RKO (cell line): ENCODE data around the gene SOX9.

Experiments used
- DNase-seq: peaks from one replicate; pipeline ENCODE4 v3.0.0-alpha.2; 2016; ENCODE audit warnings: low spot score

The SOX9 gene

GRCh38 chr17:72120642-72121163 is at the start of gene SOX9:
Gene SOX9, plus strand, starts transcription at chr17:72121020. Its CDS starts 372 bp downstream, at chr17:72121392.
- peak; percentile 45 for DNase-seq

DNA sequence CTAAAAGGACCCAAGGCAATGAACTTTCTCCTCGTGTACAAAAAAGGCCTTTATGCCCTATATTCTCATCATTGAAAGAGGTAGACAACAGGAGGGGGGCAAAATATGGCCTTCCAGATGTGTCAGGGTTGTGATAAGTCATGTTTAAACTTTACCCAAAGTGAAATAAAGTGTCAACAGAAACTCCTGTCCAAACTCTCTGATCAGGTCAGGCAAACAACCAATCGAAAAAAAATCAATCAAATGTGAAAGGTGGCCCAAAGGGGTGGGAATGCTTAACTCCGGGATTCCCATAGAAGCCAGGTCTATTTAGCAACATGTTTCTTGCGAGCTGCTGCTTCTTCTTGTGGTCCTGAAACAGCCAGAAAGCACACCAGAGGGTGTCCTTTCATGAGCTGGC is 49.5 kb upstream of the SOX9 start:
- no peak for DNase-seq

DNA sequence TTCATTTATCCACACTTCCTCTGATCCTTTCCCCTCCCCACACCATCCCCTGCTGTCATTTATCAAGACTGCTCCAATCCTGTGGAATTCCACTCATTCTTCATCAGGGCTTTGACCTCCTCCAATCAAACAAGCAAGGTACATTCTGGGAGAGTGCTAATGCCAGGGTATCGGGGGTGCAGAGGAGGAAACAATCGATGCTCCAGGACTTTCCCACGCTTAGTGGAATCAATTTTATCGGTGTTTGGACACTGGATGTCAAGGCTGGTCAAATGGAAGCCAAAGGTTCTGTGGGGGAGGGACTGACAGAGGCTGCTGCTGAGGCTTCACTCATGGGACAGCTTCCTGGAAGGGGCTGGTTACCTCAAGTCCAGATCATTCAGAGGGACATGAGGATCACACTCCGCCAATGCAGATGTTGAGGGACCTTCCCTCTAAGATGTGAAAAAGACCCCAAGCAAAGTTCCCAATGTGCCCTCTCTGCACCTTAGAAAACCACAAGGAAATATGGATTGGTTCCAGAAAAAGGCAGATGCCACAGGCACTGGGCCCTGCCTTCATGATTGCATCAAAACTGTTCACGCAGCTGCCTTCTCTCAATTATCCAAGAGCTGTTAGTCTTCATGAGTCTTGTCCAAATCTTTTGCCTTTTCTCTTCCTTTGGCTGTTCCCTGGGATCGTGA is 44.7 kb upstream of the SOX9 start:
- DNase-seq, result no peak

- no peak for DNase-seq
Observed at GRCh38 chr17:72076678-72077030, 44.2 kb upstream of the SOX9 start.

DNA sequence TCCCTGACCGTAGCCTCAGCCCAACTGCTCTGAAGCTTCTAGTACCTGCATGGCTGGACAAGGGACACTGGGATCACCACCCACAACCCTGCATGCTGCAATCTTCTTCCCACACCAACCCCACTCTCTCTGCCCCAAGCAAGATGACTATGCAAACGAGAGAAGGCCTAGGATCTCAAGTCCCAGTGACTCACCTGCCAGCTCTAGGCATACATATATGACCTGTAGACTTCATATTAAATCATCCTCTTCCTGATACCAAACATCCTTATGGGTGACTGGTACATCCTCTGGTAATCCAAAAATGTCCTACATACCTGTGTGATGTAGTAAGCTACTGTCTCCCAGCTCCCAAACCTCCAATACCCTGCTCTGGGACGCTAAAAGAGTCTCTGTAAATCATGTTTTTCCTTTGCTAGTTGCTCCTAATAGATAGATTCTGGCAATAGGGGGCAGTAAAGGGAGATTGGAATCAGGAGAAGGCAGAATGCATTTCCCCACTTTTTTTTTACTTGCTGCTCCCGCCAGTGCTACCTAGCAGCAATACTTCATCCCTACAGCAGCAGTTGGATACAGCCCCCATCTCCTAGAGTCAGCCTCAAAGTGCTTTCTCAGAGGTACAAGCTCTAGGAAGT is 43.4 kb upstream of the SOX9 start:
- no peak for DNase-seq

DNA sequence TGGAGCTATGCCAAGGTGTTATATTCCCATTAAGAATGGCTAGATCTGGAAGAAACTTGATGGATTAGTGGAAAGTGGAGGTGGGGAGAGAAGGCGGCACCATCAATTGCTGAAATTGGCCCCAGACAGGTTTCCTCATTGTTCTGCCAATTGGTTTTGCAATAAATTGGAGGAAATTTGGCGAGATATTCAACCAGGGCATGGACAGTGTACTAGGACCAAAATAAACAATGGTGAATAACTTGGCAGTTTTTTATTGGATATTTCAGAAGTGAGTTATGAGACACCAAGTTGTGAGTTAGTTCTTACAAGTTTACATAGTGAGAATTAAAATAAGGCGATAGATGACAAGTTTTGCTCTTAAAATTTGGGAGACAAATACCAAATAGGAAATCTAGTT is 41.1 kb upstream of the SOX9 start:
- DNase-seq, result no peak

DNA sequence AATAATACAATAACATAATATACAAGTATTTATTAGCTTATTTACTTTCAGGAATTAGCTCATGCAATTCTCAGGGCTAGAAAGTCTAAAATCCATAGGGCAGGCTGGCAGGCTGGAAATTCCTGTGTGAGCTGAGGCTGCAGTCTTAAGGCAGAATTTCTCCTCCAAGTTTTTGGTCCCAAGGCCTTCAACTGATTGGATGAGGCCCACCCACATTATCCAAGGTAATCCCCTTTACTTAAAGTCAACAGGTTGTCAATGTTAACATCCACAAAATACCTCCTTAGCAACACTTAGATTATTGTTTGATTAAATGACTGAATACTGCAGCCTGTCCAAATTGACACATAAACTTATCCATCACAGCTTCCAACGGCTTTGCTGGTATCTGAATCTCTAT is 32.9 kb upstream of the SOX9 start:
- no peak for DNase-seq

- no peak for DNase-seq
Observed at GRCh38 chr17:72089453-72089987, 31.3 kb upstream of the SOX9 start.

GRCh38 chr17:72090108-72090507 is 30.7 kb upstream of the SOX9 start:
- no peak for DNase-seq

GRCh38 chr17:72092710-72093322 is 28.0 kb upstream of the SOX9 start:
- no peak for DNase-seq

- no peak for DNase-seq
Observed at GRCh38 chr17:72093707-72094106, 27.1 kb upstream of the SOX9 start.

DNA sequence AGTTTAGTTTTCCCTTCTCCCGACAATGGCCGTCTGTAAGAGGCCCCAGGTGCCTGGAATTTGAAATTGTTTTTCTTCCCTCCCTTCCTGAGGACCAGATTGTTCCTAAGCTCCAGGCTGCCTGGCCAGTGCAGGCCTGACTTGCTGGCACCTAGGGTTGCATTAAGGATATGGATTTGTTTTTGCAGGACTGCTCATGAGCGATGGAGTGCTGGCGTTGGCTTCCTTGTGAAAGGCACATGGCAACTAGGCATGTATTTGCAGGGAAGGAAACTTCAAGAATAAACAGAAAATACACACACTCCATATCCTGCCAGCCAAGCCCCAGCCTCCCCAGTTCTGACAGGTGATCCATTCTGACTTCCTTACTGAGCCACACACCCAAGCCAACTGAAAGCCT is 25.5 kb upstream of the SOX9 start:
- no peak for DNase-seq

DNA sequence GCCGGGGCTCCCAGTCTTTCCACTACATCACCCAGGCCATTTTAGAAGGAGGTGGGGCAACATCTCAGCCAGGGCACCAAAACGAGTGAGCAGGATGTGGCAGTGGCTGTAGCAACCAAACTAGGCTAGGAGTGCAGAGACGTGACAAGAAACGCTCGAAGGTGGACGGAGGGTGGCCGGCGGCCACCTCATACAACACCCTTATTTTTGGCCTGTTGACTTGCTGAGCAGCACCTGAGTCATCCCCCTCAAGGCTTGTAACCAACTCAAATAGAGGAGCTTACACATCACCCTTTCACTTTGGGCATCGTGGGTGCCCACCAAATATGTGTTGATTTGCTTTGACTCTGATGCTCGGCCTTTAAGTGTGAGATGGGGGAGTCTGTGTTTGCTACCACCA is 23.7 kb upstream of the SOX9 start:
- peak; percentile 7 for DNase-seq

DNA sequence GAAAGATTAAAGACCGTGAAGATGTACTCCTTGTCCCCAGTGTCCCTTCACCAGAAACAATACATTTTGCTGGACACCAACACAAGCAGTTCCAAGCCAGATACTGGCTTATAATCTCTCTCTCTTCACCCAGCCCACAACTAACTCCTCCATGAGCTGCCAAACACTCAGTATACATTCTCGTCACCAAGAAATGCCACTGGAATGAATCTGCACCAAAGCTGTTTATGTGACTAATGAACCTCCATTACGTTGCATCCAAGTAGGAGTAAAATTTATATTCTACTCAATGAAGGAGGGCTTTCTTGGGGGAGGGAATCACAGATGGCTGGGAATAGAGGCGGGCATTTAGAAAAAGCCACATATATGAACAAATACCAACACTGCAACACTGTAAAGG is 20.9 kb upstream of the SOX9 start:
- DNase-seq, result no peak

- no peak for DNase-seq
Observed at GRCh38 chr17:72100470-72100869, 20.4 kb upstream of the SOX9 start.

- no peak for DNase-seq
Observed at GRCh38 chr17:72101526-72101925, 19.3 kb upstream of the SOX9 start.

DNA sequence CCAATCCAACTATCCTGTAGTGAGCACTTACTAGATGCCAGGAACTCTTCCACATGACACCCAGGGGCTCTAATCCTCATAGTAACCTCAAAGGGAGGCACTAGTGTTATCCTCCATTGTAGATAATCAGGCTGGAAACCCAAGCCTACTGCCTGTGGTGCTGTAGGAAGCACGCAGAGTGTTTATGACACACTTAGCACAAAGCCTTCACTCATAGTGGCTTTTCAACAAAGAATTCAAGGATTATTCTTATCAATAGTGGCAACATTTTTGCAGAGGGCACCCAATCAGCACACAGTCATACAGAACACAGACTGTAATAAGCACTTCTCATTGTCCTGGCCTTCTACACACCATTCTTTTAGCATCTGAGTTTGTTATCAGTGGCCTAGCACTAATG is 18.5 kb upstream of the SOX9 start:
- DNase-seq, result no peak

DNA sequence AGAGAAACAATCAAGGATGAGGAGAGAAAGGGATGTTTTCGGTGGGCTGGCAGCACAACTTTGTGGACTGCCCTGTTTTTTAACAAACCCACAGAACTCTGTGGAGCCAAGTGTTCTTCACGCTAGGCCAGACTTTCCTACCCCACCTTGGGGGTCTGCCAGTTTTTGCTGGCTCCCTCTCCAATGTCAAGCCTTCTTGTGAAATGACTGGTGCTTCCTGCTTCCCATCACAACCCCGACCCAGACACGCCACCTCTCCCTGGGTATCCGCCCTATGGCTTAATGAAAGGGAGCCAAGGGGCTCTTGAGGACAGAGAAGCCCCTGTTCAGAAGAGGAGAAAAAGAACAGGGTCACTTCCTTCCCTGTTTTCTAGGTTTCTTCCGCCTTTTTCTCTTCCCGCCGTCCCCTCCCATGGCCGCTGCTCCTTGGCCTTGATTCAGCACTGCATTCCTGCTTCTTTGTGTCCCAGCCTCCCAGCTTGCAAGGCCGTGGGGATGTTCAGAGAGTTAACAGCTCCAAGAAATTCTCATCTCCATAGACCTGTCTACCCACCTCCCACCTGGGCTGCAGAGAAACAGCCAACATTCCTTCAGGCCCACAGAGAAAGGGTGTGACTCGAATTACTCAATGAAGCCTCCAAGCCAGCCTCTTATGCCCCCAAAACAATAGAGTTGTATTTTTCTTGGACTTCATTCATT is 16.5 kb upstream of the SOX9 start:
- DNase-seq, result no peak

DNA sequence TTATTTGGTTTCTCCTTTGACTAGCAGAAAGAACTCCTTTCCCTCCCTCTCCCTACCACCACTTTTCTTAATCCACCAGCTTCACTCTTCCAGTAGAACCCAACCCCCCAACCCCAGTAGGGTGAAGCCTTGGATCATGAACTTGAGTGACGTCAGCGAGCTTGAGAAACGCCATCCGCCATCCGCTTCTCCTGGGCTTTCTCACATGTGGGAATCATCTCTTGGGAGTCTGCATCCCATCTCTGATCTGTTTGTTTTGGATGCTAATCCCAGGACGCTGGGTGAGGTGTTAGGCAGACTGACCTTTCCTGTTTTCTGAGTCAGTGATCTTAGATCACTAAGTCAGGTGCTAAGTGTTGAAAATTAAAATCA is 16.0 kb upstream of the SOX9 start:
- DNase-seq, result no peak

- no peak for DNase-seq
Observed at GRCh38 chr17:72107100-72107499, 13.7 kb upstream of the SOX9 start.

DNA sequence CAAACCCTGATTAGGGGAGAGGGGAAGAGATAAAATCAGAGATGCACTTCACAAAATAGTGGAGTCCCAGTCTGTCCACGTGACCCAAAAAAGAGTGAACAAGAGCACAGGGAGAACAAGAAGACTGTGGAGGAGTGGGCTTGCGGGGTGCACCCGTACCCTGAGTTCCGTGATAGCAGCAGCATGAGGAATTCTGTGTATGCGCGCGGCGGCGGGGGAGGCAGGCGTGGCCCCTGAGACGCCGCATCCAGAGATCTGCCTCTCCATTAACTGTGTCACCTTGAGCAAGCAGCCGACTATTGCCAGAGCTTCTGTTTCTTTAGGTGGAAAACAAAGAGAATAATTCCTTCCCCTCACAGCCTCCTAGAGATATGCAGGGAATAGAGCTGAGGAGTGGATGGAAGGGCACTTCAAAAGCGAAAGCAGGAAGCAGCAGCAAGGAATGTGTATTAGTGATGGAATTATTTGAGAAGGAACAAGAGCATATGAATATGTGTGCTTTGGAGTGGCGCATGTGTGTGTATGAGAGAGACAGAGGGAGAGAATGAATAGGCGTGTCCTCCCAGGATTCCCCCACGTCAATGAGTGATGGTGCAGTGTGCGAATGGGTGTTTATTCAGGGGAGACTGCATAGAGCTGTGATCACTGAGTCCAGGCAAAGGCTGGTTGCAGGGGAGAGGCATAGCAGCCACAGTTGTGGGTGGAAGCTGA is 10.4 kb upstream of the SOX9 start:
- no peak for DNase-seq

- DNase-seq, result no peak
Observed at GRCh38 chr17:72110942-72111318, 9.9 kb upstream of the SOX9 start.
